HEK293 (cell line): ENCODE data around the gene LRRC4C.
"Not testable (repeated sequence)": the region's sequence is repeated elsewhere in the genome, so short reads cannot be mapped to it uniquely, and the experiment has no call there.

Experiments used
- CTCF ChIA-PET: fragments of 350-600 bp; formaldehyde crosslinking; extraction: SDS; loops from one replicate; lab custom pipeline; 2021; ENCODE audit warnings: antibody characterized with exemption; lab: Yijun Ruan, JAX
- POLR2A ChIA-PET: fragments of 300-600 bp; formaldehyde crosslinking; extraction: SDS; loops from one replicate; lab custom pipeline; 2020; ENCODE audit warnings: antibody characterized with exemption, inconsistent platforms; lab: Yijun Ruan, JAX
- H3K27ac ChIP-seq: fragments of 200-500 bp; sonication (Bioruptor generic); 2 replicates; pipeline ENCODE4 v1.5.1; 2014; ENCODE audit warnings: low read depth, low read length, control low read depth, inconsistent platforms; ENCODE audit errors: extremely low read depth
- H3K36me3 ChIP-seq, 2 experiments: fragments of 200-500 bp in 1 of 2; sonication (Bioruptor generic) in 1 of 2; 1 replicate in 1 of 2; 2 replicates in 1 of 2; pipeline ENCODE4 v1.5.1; 2014 to 2017; ENCODE audit warnings: inconsistent platforms in 2 of 2, low read length in 2 of 2; ENCODE audit not compliant: control insufficient read depth in 2 of 2, insufficient read depth in 1 of 2
- H3K4me1 ChIP-seq: fragments of 200-500 bp; sonication (Bioruptor generic); 2 replicates; pipeline ENCODE4 v1.5.1; 2014; ENCODE audit warnings: mild to moderate bottlenecking, low read length, inconsistent platforms; ENCODE audit not compliant: control insufficient read depth, insufficient read depth
- H3K4me3 ChIP-seq: 2 replicates; pipeline ENCODE4 v1.5.1; 2011; ENCODE audit warnings: low read depth, mild to moderate bottlenecking, control low read depth, low read length, moderate library complexity
- H3K9me3 ChIP-seq: fragments of 200-500 bp; sonication (Bioruptor generic); 2 replicates; pipeline ENCODE4 v1.5.1; 2014; ENCODE audit warnings: low read depth, low read length, inconsistent platforms; ENCODE audit not compliant: control insufficient read depth, insufficient read depth
- EGR2 ChIP-seq: fragments of 450-650 bp; formaldehyde crosslinking; IDR thresholded peaks from 2 replicates; pipeline ENCODE4 v1.5.1; 2016; ENCODE audit warnings: low read depth, missing biosample characterization, missing genetic modification characterization
- PRDM4 ChIP-seq: fragments of 450-650 bp; formaldehyde crosslinking; IDR thresholded peaks from 2 replicates; pipeline ENCODE4 v1.5.1; 2017; ENCODE audit warnings: missing biosample characterization, missing genetic modification characterization
- YY1 ChIP-seq: fragments of 450-650 bp; formaldehyde crosslinking; IDR thresholded peaks from 2 replicates; pipeline ENCODE4 v1.5.1; 2018; ENCODE audit warnings: missing biosample characterization, missing genetic modification characterization
- ZNF10 ChIP-seq: fragments of 450-650 bp; formaldehyde crosslinking; IDR thresholded peaks from 2 replicates; pipeline ENCODE4 v1.5.1; 2017; ENCODE audit warnings: missing biosample characterization, missing genetic modification characterization
- ZNF121 ChIP-seq: fragments of 450-650 bp; formaldehyde crosslinking; IDR thresholded peaks from 2 replicates; pipeline ENCODE4 v1.5.1; 2016; ENCODE audit warnings: missing biosample characterization, missing genetic modification characterization
- ZNF157 ChIP-seq: fragments of 450-650 bp; formaldehyde crosslinking; IDR thresholded peaks from 2 replicates; pipeline ENCODE4 v1.5.1; 2016; ENCODE audit warnings: missing biosample characterization, missing genetic modification characterization
- ZNF18 ChIP-seq: fragments of 450-650 bp; formaldehyde crosslinking; IDR thresholded peaks from 2 replicates; pipeline ENCODE4 v1.5.1; 2016; ENCODE audit warnings: missing biosample characterization, missing genetic modification characterization
- ZNF2 ChIP-seq: fragments of 450-650 bp; formaldehyde crosslinking; IDR thresholded peaks from 2 replicates; pipeline ENCODE4 v1.5.1; 2016; ENCODE audit warnings: missing biosample characterization, missing genetic modification characterization
- ZNF202 ChIP-seq: fragments of 450-650 bp; formaldehyde crosslinking; IDR thresholded peaks from 2 replicates; pipeline ENCODE4 v1.5.1; 2016; ENCODE audit warnings: missing biosample characterization, missing genetic modification characterization, borderline replicate concordance
- ZNF335 ChIP-seq: fragments of 450-650 bp; formaldehyde crosslinking; conservative IDR thresholded peaks from 2 replicates; pipeline ENCODE4 v1.5.1; 2016; ENCODE audit warnings: missing biosample characterization, missing genetic modification characterization
- ZNF37A ChIP-seq: fragments of 450-650 bp; IDR thresholded peaks from 2 replicates; pipeline ENCODE4 v1.5.1; 2018; ENCODE audit warnings: missing biosample characterization, missing genetic modification characterization
- ZNF394 ChIP-seq: fragments of 450-650 bp; formaldehyde crosslinking; IDR thresholded peaks from 2 replicates; pipeline ENCODE4 v1.5.1; 2016; ENCODE audit warnings: missing biosample characterization, missing genetic modification characterization, mild to moderate bottlenecking, moderate library complexity, borderline replicate concordance
- ZNF558 ChIP-seq: fragments of 450-650 bp; formaldehyde crosslinking; IDR thresholded peaks from 2 replicates; pipeline ENCODE4 v1.5.1; 2016; ENCODE audit warnings: missing biosample characterization, missing genetic modification characterization
- ZNF561 ChIP-seq: fragments of 450-650 bp; IDR thresholded peaks from 2 replicates; pipeline ENCODE4 v1.5.1; 2018; ENCODE audit warnings: missing biosample characterization, missing genetic modification characterization, borderline replicate concordance
- ZNF600 ChIP-seq: fragments of 450-650 bp; formaldehyde crosslinking; IDR thresholded peaks from 2 replicates; pipeline ENCODE4 v1.5.1; 2016; ENCODE audit warnings: missing biosample characterization, missing genetic modification characterization
- TF ChIP-seq, protein P1 (sequence below): fragments of 450-650 bp; formaldehyde crosslinking; IDR thresholded peaks from 2 replicates; pipeline ENCODE4 v1.5.1; 2016; ENCODE audit warnings: missing biosample characterization, missing genetic modification characterization
- TF ChIP-seq, protein P2 (sequence below): fragments of 450-650 bp; formaldehyde crosslinking; IDR thresholded peaks from 2 replicates; pipeline ENCODE4 v1.5.1; 2016; ENCODE audit warnings: missing biosample characterization, missing genetic modification characterization

Gene LRRC4C

DNA sequence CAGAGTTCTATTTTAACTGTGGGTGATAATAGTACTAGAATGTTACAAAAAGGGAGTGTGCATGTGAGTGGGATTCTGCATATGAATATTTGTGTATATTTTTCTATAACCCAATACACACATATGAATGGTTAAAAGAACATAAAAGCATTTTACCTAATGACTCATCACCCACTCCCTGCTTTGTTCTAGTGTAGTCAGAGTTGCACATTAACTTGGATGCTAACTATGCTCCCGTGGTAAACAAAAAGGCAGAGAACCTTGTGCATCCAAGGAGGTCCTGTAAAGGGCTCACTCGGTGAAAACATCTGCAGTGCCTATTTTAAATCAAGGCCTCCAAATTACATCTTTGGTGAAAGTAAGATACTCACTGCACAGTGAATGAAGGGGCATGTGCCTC, 1289.4 kb downstream of the LRRC4C start (continued):
- TF ChIP-seq ZNF121 (no peak), ZNF600 (tag by site-specific recombination) (no peak), ZNF2 (tag by site-specific recombination) (no peak), ZNF37A (tag by site-specific recombination) (no peak), ZNF157 (no peak), ZNF202 (tag by site-specific recombination) (no peak), ZNF394 (no peak)

DNA sequence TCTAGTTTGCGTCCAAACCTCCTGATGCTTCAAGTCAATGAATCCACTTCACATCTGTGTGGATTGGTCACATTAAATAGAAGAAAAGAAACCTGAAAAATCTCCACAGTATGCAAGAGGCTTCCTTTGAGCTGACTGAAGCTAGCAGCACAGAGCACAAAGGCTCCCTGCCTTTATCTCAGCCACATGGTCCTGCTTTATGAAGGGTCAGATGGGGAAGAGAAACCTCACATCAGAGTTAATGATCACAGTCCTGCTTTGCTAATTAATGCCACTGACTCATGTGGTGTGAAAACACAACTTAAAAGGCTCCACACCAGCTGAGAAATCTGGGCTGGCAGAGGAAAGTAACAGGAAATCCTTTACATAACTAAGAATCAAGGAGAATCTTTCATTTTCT, 1291.0 kb downstream of the LRRC4C start:
- no peaks in the 10 kb centered on the region for H3K36me3 ChIP-seq
- H3K27ac ChIP-seq, result no peak overlapping the region
- no peaks in the 10 kb centered on the region for H3K9me3 ChIP-seq
- ChIA-PET POLR2A (no interaction called here), CTCF (no interaction called here)
- no peak for TF ChIP-seq ZNF18 (tag by site-specific recombination)
- TF ChIP-seq ZNF335 (tag by site-specific recombination), result no peak
- TF ChIP-seq ZNF558 (tag by site-specific recombination), result no peak
- no peak for TF ChIP-seq PRDM4 (tag by site-specific recombination)
- no peak for TF ChIP-seq ZNF561 (tag by site-specific recombination)
- TF ChIP-seq, protein P1, sequence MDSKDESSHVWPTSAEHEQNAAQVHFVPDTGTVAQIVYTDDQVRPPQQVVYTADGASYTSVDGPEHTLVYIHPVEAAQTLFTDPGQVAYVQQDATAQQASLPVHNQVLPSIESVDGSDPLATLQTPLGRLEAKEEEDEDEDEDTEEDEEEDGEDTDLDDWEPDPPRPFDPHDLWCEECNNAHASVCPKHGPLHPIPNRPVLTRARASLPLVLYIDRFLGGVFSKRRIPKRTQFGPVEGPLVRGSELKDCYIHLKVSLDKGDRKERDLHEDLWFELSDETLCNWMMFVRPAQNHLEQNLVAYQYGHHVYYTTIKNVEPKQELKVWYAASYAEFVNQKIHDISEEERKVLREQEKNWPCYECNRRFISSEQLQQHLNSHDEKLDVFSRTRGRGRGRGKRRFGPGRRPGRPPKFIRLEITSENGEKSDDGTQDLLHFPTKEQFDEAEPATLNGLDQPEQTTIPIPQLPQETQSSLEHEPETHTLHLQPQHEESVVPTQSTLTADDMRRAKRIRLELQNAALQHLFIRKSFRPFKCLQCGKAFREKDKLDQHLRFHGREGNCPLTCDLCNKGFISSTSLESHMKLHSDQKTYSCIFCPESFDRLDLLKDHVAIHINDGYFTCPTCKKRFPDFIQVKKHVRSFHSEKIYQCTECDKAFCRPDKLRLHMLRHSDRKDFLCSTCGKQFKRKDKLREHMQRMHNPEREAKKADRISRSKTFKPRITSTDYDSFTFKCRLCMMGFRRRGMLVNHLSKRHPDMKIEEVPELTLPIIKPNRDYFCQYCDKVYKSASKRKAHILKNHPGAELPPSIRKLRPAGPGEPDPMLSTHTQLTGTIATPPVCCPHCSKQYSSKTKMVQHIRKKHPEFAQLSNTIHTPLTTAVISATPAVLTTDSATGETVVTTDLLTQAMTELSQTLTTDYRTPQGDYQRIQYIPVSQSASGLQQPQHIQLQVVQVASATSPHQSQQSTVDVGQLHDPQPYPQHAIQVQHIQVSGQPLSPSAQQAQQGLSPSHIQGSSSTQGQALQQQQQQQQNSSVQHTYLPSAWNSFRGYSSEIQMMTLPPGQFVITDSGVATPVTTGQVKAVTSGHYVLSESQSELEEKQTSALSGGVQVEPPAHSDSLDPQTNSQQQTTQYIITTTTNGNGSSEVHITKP, result no peak
- no peak for TF ChIP-seq EGR2
- no peak for TF ChIP-seq YY1
- TF ChIP-seq, protein P2, sequence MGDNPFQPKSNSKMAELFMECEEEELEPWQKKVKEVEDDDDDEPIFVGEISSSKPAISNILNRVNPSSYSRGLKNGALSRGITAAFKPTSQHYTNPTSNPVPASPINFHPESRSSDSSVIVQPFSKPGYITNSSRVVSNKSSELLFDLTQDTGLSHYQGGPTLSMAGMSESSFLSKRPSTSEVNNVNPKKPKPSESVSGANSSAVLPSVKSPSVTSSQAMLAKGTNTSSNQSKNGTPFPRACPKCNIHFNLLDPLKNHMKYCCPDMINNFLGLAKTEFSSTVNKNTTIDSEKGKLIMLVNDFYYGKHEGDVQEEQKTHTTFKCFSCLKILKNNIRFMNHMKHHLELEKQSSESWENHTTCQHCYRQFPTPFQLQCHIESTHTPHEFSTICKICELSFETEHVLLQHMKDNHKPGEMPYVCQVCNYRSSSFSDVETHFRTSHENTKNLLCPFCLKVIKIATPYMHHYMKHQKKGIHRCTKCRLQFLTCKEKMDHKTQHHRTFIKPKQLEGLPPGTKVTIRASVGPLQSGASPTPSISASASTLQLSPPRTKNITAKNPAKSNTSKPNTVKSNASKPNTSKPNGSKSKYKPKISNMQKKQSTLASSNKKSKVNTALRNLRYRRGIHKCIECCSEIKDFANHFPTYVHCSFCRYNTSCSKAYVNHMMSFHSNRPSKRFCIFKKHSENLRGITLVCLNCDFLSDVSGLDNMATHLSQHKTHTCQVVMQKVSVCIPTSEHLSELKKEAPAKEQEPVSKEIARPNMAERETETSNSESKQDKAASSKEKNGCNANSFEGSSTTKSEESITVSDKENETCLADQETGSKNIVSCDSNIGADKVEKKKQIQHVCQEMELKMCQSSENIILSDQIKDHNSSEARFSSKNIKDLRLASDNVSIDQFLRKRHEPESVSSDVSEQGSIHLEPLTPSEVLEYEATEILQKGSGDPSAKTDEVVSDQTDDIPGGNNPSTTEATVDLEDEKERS (tag by site-specific recombination), result no peak
- no peak for TF ChIP-seq ZNF10 (tag by site-specific recombination)
- H3K4me1 ChIP-seq, result no peaks in the 10 kb centered on the region
- no peak overlapping the region for H3K4me3 ChIP-seq

DNA sequence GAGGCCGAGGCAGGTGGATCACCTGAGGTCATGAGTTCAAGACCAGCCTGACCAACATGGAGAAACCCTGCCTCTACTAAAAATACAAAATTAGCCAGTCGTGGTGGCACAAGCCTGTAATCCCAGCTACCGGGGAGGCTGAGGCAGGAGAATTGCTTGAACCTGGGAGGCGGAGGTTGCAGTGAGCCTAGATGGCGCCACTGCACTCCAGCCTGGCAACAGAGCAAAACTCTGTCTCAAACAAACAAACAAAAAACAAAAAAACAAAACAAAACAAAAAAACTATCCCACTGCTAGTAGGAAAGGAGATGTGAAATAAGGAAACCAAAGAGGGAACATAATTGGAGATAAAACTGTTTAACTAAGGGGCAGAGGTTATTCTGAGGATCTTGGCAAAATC, 1291.6 kb downstream of the LRRC4C start:
- CTCF ChIA-PET, H3K4me3 ChIP-seq, H3K36me3 ChIP-seq, H3K27ac ChIP-seq, H3K4me1 ChIP-seq, H3K9me3 ChIP-seq, POLR2A ChIA-PET: not testable (repeated sequence)
